Astrocyte of the spinal cord (primary cell): ENCODE measurements around the gene CC2D1B.

Experiments
- DNase-seq: peaks from one replicate; pipeline ENCODE4 v3.0.0; 2011; ENCODE audit warnings: low read depth, low spot score
- H3K4me3 ChIP-seq: 2 replicates; pipeline ENCODE4 v1.5.1; 2011; ENCODE audit warnings: low read depth, mild to moderate bottlenecking, low read length, moderate library complexity
- in situ Hi-C: cut with HindIII; loops from 2 replicates; pipeline ENCODE4 v1.10.0; 2017; ENCODE audit warnings: low sequenced_read_pairs
- TF ChIP-seq, protein P1 (sequence below): IDR thresholded peaks from 2 replicates; pipeline ENCODE4 v1.5.1; 2012; ENCODE audit warnings: low read depth, mild to moderate bottlenecking, low read length, inconsistent platforms

The CC2D1B gene

GRCh38 chr1:52337439-52337838 lies 28.6 kb downstream of the CC2D1B start:
- TF ChIP-seq, protein P1, sequence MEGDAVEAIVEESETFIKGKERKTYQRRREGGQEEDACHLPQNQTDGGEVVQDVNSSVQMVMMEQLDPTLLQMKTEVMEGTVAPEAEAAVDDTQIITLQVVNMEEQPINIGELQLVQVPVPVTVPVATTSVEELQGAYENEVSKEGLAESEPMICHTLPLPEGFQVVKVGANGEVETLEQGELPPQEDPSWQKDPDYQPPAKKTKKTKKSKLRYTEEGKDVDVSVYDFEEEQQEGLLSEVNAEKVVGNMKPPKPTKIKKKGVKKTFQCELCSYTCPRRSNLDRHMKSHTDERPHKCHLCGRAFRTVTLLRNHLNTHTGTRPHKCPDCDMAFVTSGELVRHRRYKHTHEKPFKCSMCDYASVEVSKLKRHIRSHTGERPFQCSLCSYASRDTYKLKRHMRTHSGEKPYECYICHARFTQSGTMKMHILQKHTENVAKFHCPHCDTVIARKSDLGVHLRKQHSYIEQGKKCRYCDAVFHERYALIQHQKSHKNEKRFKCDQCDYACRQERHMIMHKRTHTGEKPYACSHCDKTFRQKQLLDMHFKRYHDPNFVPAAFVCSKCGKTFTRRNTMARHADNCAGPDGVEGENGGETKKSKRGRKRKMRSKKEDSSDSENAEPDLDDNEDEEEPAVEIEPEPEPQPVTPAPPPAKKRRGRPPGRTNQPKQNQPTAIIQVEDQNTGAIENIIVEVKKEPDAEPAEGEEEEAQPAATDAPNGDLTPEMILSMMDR, result no peak
- no peak for DNase-seq
- H3K4me3 ChIP-seq, result no peak overlapping the region
- in situ Hi-C loops, result no loop called here

- in situ Hi-C loops, result no loop called here
- TF ChIP-seq, protein P1, result no peak
- no peak overlapping the region for H3K4me3 ChIP-seq
- no peak for DNase-seq
Measured at GRCh38 chr1:52334906-52335528, 31.0 kb downstream of the CC2D1B start.

- no peak for DNase-seq
- in situ Hi-C loops, result no loop called here
- TF ChIP-seq, protein P1, result no peak
- no peak overlapping the region for H3K4me3 ChIP-seq
Measured at GRCh38 chr1:52332411-52332810, 33.6 kb downstream of the CC2D1B start.

DNA sequence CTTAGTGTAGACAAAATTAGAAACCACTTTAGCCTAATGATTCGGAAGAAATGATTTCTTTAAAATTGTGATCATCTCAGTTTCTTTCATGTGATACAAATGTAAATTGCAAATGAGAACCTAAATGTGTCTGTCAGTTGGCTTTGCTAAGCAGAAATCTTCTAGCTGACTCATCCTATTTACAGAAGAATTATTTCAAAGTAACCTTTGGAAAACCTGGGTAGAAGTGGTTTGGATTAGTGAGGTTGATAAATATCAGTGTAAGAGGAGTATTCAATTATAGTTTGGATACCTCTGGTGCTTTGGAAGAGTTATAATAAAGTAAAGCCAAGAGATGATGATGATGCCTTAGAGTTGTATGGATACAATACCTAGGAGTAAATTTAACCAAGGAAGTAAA lies 37.4 kb downstream of the CC2D1B start:
- TF ChIP-seq, protein P1, result no peak
- DNase-seq, result no peak
- in situ Hi-C loops, result no loop called here
- no peak overlapping the region for H3K4me3 ChIP-seq

DNA sequence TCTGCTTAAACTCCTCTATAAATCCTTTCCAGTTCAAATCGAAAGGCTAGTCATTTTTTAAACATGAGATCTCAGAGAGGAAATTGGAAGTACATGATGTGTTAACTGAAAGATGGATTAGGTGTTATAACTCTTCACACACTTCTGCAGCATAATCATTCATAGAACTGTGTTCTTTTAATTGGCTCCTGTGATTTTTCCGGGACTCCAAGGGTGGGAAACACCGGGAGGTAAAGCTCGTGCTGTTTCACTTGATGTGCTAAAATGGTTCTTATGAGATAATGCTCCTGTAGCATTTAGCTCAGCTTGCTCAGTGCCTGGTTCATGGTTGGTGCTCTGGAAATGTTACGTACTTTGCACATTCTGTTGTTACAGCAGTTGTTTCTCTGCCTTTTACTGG lies 40.2 kb downstream of the CC2D1B start:
- no peak overlapping the region for H3K4me3 ChIP-seq
- TF ChIP-seq, protein P1, result no peak
- DNase-seq, result no peak
- in situ Hi-C loops, result no loop called here

DNA sequence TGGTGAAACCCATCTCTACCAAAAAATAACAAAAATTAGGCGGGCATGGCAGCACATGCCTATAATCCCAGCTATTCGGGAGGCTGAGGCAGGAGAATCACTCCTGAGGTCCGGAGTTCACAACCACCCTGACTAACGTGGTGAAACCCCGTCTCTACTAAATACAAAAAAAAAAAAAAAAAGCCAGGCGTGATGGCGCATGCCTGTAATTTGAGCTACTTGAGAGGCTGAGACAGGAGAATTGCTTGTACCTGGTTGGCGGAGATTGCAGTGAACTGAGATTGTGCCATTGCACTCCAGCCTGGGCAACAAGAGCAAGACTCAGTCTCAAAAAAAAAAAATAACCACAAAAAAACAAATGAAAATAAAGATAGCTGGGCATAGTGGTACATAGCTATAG lies 42.3 kb downstream of the CC2D1B start:
- H3K4me3 ChIP-seq, result no peak overlapping the region
- TF ChIP-seq, protein P1, result no peak
- in situ Hi-C loops, result no loop called here
- DNase-seq, result no peak

DNA sequence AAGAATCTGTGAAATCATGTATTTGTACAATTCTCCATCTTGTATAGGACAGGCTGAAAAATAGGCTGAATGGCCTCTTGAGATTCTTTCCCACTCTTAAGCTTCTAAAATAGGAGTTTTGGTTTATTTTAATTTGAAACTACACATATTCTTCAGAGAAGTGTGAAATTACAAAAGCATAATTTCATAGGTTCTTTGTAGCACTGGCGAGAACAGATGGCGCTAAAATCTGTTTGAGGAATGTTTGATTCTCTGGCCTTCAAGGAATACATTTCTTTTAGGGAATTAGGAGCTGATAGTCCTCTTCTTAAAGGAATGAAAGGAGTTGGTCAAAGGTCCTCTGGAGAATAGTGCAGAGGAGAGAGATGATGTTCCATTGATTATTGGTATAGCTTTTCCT lies 44.9 kb downstream of the CC2D1B start:
- in situ Hi-C loops, result no loop called here
- TF ChIP-seq, protein P1, result no peak
- no peak for DNase-seq
- H3K4me3 ChIP-seq, result no peak overlapping the region
